Stimulated activated CD8-positive, alpha-beta memory T cell treated with anti-CD3 and anti-CD28 coated beads, Interleukin-15, amount 100 ng/mL, for 1 hour (primary cell): ENCODE results near the gene KCTD18.

ENCODE experiments used
- DNase-seq: peaks from one replicate; pipeline ENCODE4 v3.0.0-alpha.2; 2020; ENCODE audit warnings: low read depth

The KCTD18 gene

DNA sequence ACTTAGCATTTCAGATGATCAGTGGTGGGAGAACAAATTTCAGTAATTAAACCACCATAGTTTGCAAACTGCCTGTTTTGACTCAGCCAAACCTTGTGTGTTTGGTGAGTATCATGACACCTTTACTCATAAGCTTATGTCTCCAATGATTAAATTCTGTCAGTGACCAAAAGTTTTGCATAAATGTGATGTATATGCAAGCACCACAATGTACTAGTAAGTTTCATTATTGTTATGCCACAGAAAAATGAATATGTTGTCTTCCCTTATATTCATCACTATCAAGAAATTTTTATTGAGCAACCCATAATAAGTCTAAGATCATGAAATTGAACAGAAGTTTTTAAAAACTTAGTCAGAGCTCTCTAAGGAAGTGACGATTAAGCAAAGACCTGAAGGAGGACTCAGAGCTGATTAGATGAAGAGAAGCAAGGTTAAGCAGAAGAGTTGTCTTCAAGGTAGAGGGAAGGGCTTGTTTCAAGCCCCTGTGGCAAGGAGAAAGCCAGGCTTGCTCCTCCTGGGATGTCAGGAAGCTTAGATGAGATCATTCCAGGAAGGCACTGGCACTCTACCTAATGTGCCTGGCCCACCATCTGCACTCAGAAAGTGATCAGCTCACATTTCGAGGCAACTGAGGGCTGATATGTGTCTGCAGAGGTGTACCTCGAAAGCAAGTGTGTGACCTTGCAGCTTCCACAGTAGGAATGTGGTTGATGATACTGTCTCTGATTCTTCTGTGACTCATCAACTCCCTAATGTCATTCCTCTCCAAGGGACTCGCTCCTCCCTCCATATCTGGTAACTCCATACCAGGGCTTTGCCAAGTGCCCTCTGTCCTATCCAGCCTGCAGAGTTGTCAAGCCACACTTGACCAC, 54.7 kb downstream of the KCTD18 start:
- no peak for DNase-seq

DNA sequence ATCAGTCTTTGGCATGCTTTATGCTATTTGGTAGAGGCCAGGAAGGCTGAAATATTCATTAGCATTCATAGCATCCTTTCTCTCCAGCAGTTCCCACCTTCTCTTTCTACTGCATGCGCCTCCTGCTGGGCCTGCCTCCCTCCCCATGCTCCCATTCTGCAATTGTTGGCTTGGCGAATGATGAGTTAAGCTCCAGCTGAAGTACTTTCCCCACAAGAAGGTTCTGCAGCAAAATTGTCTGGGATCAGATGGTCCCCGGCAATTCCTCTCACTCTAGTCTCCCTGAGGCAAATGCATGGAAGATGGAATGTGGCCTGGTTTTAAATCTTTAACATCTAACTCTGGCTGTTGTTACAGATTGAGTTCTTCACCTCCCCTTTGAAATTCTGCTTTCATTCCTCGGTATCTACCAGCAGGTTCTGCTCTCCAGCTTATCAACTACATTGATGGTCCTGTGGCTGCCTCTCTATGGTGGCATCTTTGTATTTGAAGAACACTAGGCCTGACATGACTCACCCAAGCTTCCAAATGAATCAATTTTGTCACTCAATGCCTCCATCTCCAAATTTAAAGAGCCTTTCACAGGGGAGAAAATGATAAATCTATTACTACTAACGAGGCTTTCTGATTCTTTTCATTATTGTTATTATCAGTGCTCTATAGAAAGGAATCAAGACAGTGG, 55.9 kb downstream of the KCTD18 start:
- no peak for DNase-seq

DNA sequence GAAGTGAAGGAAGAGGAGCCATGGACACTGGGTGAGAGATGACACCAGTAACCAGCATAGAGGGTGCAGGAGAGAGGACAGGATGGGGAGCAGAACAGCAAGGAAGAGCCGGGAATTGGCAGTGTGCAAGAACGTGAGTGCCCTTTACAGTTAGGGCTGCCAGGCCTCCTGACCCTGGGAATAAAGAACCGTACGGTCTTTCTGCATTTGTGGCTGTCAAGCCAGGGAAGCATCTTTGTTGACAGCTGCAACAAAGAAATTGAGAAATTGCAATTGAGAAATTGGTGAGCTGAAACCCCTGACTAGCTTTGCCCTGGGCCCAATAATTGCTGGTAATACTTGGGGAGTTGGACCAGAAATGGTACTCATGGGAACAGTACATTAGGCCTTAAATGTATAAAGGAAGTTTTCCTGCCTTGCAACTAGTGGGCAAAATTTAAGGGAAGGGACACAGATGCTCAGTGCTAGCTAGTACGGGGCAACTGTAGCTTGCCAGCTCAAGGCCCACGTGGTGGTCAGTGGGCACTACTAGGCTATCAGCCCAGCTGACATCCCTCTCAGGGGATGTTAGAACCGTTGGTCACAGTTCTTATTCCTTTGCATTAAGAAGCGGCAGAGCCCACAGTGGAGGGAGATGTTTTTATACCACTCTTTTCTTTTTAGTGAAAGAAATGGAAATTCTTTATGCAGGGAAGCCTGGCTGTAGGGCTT, 56.6 kb downstream of the KCTD18 start:
- no peak for DNase-seq

DNA sequence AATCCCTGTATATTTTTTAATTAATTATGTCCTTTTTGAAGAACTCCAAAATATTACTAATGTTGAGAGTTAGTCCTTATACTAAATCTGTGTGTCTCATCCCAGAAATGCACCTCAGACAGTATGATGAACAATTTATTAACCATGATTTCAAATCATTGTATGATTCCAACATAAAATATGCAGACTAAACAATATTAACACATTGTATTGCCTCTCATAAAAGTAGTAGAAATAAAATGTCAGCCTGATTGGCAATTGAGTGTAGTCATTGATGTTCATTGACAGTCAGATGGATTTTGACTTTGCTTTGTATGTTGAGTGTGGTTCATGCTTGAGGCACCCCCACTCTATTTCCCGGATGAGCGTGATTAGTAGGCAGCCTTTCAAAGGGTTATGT, 57.5 kb downstream of the KCTD18 start:
- DNase-seq: no peak

DNA sequence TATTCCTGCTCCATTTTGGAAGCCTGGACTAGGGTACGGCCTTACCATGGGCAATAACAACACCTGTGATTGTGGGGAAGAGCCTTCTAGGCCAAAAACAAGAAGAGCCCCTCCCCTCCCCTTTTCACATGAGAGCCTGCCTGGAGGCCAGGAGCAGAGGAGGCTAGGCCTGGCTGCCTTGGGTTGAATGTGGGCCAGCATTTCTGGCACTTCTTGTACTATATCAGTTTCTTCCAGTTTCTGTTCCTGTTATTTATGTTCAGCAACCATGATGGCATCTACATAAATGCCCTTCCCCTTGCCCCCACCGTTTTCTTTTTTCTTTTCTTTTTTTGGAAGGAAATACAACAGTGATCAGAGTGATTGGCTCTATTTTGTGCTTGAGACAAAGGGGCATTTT, 58.4 kb downstream of the KCTD18 start:
- DNase-seq: no peak

DNA sequence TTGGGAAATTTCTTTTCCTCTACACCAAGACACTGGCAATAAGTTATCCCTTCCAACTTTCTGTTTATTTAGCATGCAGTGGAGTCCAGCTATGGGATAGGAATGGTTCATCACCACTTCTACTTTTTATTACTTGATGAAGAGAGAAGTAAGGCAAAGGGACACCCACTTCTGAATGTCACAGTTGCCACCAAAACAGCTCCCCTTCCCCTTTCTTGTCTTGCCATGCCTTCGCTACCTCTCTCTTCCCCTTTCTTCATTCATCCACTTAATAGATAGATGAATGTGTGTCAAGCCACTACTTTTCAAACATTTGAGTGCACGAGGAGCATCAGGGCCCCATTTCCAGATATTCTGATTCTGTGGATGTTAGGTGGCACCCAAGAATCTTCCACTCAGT, 59.6 kb downstream of the KCTD18 start:
- DNase-seq: no peak

DNA sequence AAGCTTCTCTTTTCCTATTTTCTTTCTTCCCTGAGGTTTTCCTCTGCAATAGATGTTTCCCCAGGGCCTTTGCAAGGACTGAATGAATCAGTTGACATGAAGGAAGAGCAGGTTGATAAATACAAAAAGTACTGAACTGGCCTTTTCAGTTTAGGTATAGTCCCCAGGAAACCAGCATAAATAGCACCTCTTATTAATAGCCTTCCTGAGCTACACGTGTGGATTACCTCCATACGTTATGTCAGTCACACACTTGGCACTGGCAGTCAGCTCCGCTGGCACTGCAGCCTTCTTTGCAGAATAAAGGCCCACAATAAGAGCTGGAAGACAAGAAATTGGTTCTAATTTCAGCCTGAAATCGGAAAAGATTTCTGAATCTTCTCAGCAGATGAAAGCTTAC, 60.7 kb downstream of the KCTD18 start:
- no peak for DNase-seq

DNA sequence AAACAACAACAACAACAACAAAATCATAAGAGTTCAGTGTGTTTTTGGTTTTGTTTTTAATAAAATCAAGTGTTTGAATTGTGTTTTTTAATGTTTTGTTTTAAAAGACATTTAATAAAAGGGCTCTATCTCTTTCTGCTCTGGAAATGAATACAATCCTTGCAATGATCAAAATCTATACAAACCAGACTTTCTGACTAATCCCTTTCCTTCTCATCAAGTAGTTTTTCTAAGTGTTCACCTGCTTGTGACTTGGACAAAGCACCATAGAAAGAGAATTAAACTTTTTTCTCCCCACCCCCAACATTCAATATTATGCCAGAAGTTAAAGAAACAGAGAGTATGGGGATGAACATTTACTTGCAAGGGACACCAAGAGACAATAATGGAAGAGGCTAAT, 61.4 kb downstream of the KCTD18 start:
- DNase-seq: no peak

DNA sequence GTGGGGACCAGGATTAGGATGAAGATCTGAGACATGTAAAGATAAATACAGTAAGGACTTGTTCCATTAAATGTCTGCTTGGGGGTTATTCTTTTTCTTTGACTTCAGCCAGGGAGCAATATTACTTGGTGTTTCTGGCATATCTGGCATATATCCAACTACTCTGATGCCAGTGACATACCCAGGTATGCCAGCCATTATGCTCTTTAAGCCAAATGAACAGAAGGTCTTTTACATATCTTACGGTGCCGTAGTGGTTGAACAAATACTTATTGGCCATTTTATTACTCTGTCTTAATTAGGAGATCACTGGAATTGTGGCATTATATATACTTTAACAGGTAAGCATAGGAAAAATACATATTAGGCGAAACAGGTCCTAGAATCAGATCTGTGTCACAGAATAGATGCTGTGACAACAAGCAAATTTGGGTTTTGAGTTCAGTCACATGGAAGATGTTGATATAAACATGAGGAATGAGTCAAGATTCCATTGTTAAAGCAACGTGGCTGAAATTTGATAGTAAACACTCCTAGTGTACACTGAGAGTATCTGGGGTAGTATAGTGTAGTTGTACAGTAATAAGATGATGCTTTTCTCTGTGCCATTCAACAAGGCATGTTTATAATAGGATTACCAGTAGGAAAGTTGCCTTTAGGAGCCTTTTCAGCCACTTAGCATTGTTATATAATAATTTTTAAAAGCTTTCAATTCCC, 62.6 kb downstream of the KCTD18 start:
- no peak for DNase-seq

DNA sequence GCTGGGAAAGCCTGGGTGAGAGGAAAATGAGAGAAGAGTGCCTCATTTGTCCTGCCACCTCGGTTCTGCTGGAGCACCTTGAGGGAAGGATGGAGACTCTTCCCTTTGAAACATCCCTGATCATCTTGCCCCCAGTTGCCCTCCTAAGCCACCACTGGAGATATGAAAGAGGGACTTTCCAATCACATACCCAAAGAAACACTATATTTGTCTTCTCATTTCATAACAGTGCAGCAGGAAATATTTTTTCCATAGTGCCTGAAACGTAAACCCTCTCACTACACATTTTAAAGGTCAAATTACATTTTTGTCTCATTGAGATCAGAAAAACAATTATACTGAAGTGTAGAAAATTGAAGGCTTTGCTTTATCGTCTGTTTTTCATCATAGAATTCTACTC, 63.3 kb downstream of the KCTD18 start:
- no peak for DNase-seq

DNA sequence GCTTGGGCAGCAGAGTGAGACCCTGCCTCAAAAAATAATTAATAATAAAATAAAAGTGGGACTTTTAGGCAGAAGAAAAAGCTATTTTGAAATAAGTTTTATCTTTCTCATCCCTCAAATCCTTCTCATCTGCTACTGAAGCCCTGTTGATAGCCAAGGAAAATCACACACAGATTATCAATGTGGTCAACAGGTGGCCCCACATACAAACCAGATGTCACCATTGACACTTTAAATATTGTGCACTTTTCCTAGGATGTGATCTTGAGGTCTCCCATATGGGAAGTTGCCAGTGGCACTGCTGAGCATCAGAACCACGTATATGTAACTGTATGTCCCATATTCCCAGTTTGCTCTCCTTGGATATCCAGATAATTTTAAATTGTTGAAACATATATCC, 64.6 kb downstream of the KCTD18 start:
- DNase-seq: no peak

DNA sequence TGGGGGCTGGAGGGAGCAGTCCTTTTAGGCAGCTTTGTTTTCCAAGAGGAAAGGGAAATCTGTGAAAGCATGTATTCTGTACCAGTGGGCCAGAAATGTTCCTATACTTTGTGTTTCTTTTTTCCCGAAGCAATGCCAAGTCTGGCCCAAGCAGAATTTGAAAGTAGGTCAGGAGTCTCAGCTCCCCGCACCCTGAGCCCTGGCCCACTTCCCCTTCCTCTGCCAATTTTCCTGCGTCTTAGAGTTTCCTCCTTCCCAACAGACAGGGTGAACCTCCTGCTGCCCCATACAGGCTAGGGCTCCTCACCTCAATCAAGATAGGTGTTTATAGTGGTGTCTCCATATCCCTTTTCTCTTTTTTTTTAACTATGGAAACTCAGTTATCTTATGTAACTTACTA, 65.3 kb downstream of the KCTD18 start:
- no peak for DNase-seq

DNA sequence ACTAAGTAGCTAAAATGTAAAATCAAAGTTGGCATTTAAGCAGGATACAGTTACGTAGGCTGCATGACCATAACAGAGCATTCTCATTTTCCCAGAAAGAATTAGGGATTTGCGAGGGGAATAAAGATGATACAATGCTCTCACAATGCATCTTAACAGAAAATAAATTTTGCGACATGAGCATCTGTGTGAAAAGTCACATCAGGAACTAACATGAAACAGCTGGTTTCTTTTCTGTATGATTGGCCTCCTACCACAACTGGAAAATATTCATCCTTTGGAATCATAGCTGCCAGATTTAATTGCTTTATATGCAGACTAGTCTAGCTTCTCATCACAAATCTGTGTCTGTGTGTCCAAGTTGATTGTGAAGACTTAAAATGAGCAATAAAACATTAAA, 66.0 kb downstream of the KCTD18 start:
- DNase-seq: no peak

DNA sequence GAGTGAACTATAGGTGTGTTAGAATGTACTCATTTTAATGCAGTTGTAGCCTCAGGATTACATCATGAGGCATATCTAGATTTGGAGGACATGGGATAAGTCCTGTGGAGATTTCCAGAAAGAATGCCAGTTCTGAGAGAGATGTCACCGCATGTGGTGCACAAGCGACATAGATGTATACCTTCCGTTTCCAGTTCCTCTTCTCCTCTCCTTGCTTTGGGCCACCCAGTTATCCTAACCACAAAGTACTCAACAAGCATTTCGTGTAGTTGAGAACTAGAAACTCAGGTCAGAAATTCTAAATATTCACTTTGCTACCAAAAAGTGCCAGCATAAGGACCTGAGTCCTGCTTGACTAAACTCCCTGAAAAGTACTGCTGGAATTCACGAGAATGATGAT, 66.5 kb downstream of the KCTD18 start:
- no peak for DNase-seq

DNA sequence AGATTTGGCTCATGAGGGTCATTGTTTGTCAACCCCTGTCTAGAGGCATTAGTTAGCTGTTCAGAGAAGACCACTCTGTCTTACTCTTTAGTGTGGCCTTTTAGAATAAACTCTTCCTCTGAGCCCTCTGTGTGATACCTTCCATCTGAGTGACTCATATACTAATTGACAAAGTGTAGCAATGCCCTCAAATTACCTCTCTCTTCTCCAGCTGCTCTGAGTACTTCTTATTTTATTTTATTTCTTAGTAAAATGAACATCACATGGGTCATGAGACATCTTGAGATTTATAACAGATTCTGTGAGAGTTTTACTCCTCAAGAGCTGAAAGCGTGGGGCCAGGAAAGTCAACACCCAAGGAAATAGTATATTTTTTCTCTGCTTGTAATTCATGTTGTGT, 67.4 kb downstream of the KCTD18 start:
- no peak for DNase-seq

DNA sequence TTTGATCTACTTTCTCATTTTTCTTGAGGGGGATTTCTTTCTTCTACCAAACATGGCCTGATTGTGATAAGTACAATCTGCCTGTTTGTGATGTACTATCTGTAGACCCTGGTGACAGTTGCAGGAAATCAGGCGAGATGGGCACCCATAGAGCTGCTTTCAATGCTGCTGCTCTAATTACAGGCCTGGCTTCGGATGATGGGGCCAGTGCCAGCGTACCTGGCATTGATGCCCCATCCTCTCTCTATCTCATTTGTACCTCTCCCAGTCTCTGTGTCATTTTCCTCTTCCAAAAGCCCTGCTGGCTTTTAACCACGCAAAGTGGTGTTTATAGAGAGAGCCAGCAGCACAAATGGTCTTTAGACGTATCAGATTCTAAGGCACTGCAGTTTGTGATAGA, 69.9 kb downstream of the KCTD18 start:
- no peak for DNase-seq
